ENCODE measurements around the gene NEGR1.
"Not testable (repeated sequence)": the region's sequence is repeated elsewhere in the genome, so short reads cannot be mapped to it uniquely, and the experiment has no call there.

Gene NEGR1

GRCh38 chr1:71956613-71957285, 325.6 kb downstream of the NEGR1 start:
- DNase-seq (ENCODE audit: insufficient read length, low spot score) = no peak
- FAIRE-seq = no peak

- DNase-seq (ENCODE audit: insufficient read length, low spot score) (no peak), FAIRE-seq (no peak)
These were observed 331.8 kb downstream of the NEGR1 start for GRCh38 chr1:71950579-71950978.

- DNase-seq (ENCODE audit: insufficient read length, low spot score) = no peak
- FAIRE-seq = no peak
These were observed 332.7 kb downstream of the NEGR1 start for GRCh38 chr1:71949681-71950080.

GRCh38 chr1:71948561-71948960, 333.8 kb downstream of the NEGR1 start:
- FAIRE-seq (no peak), DNase-seq (ENCODE audit: insufficient read length, low spot score) (no peak)

- DNase-seq (ENCODE audit: insufficient read length, low spot score) (no peak), FAIRE-seq (no peak)
These were observed 338.3 kb downstream of the NEGR1 start for GRCh38 chr1:71944006-71944405.

- no peak for FAIRE-seq
- no peak for DNase-seq (ENCODE audit: insufficient read length, low spot score)
These were observed 342.1 kb downstream of the NEGR1 start for GRCh38 chr1:71940261-71940660.

GRCh38 chr1:71930511-71930910, 351.8 kb downstream of the NEGR1 start:
- FAIRE-seq = no peak
- DNase-seq (ENCODE audit: insufficient read length, low spot score) = no peak

- DNase-seq (ENCODE audit: insufficient read length, low spot score) (no peak), FAIRE-seq (no peak)
These were observed 360.3 kb downstream of the NEGR1 start for GRCh38 chr1:71921935-71922559.

- DNase-seq (ENCODE audit: insufficient read length, low spot score) (no peak), FAIRE-seq (no peak)
These were observed 361.1 kb downstream of the NEGR1 start for GRCh38 chr1:71921204-71921603.

GRCh38 chr1:71920556-71920955, 361.8 kb downstream of the NEGR1 start:
- FAIRE-seq (no peak), DNase-seq (ENCODE audit: insufficient read length, low spot score) (no peak)

- no peak for DNase-seq (ENCODE audit: insufficient read length, low spot score)
- FAIRE-seq = no peak
These were observed 362.4 kb downstream of the NEGR1 start for GRCh38 chr1:71919811-71920509.

GRCh38 chr1:71918630-71919029, 363.7 kb downstream of the NEGR1 start:
- no peak for DNase-seq (ENCODE audit: insufficient read length, low spot score)
- no peak for FAIRE-seq

- no peak for DNase-seq (ENCODE audit: insufficient read length, low spot score)
- no peak for FAIRE-seq
These were observed 365.4 kb downstream of the NEGR1 start for GRCh38 chr1:71916894-71917293.

GRCh38 chr1:71914626-71915025, 367.7 kb downstream of the NEGR1 start:
- FAIRE-seq = no peak

GRCh38 chr1:71908871-71909390, 373.4 kb downstream of the NEGR1 start:
- no peak for FAIRE-seq
- DNase-seq (ENCODE audit: insufficient read length, low spot score) = no peak

More at GRCh38 chr1:71914626-71915025, 367.7 kb downstream of the NEGR1 start:
- no peak for DNase-seq (ENCODE audit: insufficient read length, low spot score)

- no peak for FAIRE-seq
- no peak for DNase-seq (ENCODE audit: insufficient read length, low spot score)
These were observed 374.0 kb downstream of the NEGR1 start for GRCh38 chr1:71908303-71908702.

- DNase-seq (ENCODE audit: insufficient read length, low spot score) (no peak), FAIRE-seq (no peak)
These were observed 382.5 kb downstream of the NEGR1 start for GRCh38 chr1:71899881-71900280.

GRCh38 chr1:71888166-71888565, 394.2 kb downstream of the NEGR1 start:
- DNase-seq (ENCODE audit: insufficient read length, low spot score); FAIRE-seq: not testable (repeated sequence)

GRCh38 chr1:71885171-71885570, 397.2 kb downstream of the NEGR1 start:
- FAIRE-seq = no peak
- no peak for DNase-seq (ENCODE audit: insufficient read length, low spot score)

GRCh38 chr1:71882637-71883036, 399.7 kb downstream of the NEGR1 start:
- DNase-seq (ENCODE audit: insufficient read length, low spot score) (no peak), FAIRE-seq (no peak)

- DNase-seq (ENCODE audit: insufficient read length, low spot score) (no peak), FAIRE-seq (no peak)
These were observed 400.1 kb downstream of the NEGR1 start for GRCh38 chr1:71882226-71882625.

- DNase-seq (ENCODE audit: insufficient read length, low spot score) (no peak), FAIRE-seq (no peak)
These were observed 400.7 kb downstream of the NEGR1 start for GRCh38 chr1:71881611-71882010.
